HL-60 (cell line): ENCODE results near the gene TTC16.

Experiments
- POLR2AphosphoS5 ChIP-seq: IDR thresholded peaks from 2 replicates; pipeline ENCODE4 v1.6.1; 2012; ENCODE audit warnings: low read depth
- TF ChIP-seq, protein P1 (sequence below): IDR thresholded peaks from one replicate; pipeline ENCODE4 v1.5.1; 2011; ENCODE audit warnings: low read length, control low read depth, inconsistent platforms; ENCODE audit not compliant: insufficient read depth

GRCh38 chr9:127763918-127764384 lies 48.1 kb downstream of the TTC16 start:
- TF ChIP-seq POLR2AphosphoS5 = no peak
- TF ChIP-seq, protein P1, sequence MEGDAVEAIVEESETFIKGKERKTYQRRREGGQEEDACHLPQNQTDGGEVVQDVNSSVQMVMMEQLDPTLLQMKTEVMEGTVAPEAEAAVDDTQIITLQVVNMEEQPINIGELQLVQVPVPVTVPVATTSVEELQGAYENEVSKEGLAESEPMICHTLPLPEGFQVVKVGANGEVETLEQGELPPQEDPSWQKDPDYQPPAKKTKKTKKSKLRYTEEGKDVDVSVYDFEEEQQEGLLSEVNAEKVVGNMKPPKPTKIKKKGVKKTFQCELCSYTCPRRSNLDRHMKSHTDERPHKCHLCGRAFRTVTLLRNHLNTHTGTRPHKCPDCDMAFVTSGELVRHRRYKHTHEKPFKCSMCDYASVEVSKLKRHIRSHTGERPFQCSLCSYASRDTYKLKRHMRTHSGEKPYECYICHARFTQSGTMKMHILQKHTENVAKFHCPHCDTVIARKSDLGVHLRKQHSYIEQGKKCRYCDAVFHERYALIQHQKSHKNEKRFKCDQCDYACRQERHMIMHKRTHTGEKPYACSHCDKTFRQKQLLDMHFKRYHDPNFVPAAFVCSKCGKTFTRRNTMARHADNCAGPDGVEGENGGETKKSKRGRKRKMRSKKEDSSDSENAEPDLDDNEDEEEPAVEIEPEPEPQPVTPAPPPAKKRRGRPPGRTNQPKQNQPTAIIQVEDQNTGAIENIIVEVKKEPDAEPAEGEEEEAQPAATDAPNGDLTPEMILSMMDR = peak; percentile 33
